Right renal pelvis (tissue), 4 donors: ENCODE measurements around the gene DHX38. TPM values are rescaled to one million over a fixed set of nuclear protein-coding genes. Genes with fewer than 3 reads are reported as not detected.

Experiments used
- DNase-seq, 4 donors: peaks; one replicate each; pipeline ENCODE4 v3.0.0-alpha.2; 2013; ENCODE audit warnings: low read depth in 4 of 4, low spot score in 3 of 4, missing footprints in 1 of 4
- polyA plus RNA-seq, 4 donors: library from polyadenylated mRNA; unstranded; fragments of 120-200 nt; gene quantifications; one replicate each; pipeline ENCODE4 v1.2.1, GENCODE V29; 2013; ENCODE audit not compliant: insufficient read length in 4 of 4

Gene DHX38
- polyA plus RNA-seq, 4 donors: 61.3 to 70.3 (median 63.3) TPM

- no peak for DNase-seq
Measured at GRCh38 chr16:72112906-72113615, 19.4 kb downstream of the DHX38 start.

GRCh38 chr16:72113616-72113945 lies 19.9 kb downstream of the DHX38 start:
- no peak for DNase-seq

GRCh38 chr16:72120026-72120425 lies 26.4 kb downstream of the DHX38 start:
- no peak for DNase-seq

DNA sequence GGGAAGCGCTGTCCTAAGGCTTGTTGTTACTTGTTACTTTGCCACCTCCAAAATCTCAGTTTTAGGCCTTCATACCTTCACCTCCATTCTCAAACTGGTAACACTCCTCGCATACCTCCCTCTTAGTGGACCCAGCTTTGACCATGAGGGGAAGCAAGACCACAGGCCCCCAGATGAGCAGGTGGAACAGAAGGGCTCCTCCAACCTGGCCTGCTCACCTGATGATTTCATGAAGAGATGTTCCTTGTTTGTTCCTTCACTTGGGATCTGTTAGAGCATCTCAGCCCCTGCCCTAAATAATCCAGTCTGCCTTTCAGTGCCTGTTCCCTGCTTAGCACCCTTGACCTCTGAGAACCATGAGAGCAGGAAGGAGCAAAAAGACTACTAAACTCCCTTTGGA lies 28.7 kb downstream of the DHX38 start:
- no peak for DNase-seq

- no peak for DNase-seq
Measured at GRCh38 chr16:72122916-72123315, 29.3 kb downstream of the DHX38 start.

DNA sequence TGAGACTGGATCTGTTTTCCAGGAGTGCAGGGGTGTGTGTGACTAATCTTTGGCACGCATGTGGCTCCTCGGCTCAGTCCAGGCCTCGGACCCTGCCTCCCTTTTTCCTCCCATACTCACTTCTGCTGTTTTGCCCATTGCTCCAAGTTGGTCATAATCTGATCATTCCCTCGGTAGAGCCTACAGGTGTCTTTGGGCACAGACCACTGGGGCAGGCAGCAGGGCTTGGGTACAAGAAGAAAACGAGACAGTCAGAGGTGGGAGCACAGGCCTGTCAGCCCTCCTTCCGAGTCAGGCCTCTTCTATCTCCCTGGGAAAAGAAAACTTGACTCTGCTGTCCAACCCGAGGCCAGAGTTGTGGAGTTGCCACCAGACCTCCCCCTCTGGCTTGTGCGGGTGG lies 29.8 kb downstream of the DHX38 start:
- DNase-seq: no peak

DNA sequence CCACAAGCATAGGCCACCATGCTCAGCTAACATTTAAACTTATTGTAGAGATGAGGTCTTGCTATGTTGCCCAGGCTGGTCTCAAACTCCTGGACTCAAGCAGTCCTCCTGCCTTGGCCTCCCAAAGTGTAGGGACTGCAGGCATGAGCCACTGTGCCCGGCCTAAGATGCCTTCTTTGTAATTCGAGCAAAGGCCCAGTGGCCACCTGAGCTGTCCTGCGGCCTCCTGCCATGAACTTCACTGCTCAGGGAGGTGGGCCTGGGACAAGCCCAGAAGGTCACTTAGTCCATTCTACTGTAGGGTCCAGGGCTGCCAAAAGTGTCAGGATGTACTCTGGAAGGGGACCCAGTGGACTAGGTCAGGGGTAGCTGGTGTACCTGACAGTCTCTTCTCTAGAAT lies 30.5 kb downstream of the DHX38 start:
- DNase-seq: no peak

- peak; percentile 40 to 68 (median 44) for DNase-seq
Measured at GRCh38 chr16:72124761-72125634, 31.4 kb downstream of the DHX38 start.

- no peak for DNase-seq
Measured at GRCh38 chr16:72125635-72126428, 32.2 kb downstream of the DHX38 start.

DNA sequence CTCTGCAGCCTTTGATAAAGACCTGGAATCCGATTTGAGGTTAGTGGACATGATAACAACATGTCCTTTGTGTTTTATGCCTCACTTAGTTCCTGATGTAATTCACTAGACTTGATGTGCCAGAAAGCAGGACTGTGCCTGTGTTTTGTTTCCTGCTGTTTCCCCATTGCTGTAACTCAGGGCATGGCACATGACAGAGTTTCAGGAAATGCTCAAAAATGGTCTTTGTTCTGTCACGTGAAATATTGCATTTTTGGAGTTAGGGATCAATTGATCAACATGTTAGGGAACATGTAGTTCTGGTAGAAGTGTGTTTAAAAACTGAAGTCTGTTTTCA lies 32.8 kb downstream of the DHX38 start:
- DNase-seq: no peak

GRCh38 chr16:72128701-72129100 lies 35.1 kb downstream of the DHX38 start:
- DNase-seq: no peak

- no peak for DNase-seq
Measured at GRCh38 chr16:72129976-72130656, 36.5 kb downstream of the DHX38 start.

DNA sequence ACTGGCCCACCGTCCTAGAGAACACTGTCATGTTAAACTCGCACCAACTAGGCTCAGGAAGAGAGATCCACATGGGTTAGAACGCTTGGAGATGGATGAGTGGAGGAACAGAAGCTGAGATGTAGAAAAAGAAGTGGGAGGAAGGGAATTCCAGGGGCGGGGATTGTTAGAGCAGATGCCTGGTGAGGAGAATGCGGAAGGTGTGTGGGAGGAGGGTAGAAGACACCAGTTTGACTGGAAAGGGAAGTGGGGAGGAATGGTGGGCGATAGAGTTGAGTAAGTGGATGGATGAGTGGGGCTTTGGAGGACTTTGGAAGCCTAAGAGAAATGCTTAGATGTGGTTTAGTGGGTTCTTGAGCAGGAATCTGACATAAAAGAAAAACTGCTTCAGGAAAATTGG lies 37.4 kb downstream of the DHX38 start:
- DNase-seq: no peak

DNA sequence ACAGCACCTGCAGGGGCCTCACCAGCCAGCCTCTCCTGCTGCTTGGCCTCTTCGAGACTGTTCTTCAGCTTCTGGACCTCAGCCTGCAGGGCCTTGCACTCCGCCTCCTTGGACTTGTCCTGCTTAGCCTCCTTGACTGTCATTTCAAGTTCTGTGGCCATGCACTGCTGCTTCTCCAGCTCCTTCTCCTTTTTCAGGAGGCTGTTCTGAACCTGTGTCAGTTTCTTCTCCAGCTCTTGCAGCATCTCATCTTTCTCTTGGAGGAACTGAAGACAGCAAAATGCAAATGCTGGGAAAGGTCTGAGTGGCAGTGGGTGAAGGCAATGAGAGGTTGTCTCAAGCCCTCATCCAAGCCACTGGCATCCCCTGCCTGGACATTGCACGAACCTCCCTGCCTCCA lies 39.1 kb downstream of the DHX38 start:
- no peak for DNase-seq

DNA sequence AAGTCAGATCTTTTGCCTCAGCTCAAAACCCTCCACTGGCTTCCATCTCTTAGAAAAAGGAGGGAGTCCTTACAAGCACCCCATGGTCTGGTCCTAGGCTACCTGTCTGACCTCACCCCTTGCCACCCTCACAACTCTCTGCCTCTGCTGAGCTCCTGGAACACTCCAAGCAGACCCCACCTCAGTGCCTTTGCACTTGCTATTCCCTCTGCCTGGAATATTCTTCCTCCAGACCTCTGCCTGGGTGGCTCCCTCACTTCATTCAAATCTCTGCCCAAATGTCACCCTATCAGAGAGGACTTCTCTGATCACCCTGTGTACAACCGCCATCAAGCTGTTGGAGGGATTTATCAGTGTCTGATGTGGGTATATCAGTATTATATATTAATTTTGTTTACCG lies 40.9 kb downstream of the DHX38 start:
- no peak for DNase-seq

- no peak for DNase-seq
Measured at GRCh38 chr16:72137380-72138063, 43.9 kb downstream of the DHX38 start.

- DNase-seq: no peak
Measured at GRCh38 chr16:72138064-72138572, 44.5 kb downstream of the DHX38 start.

GRCh38 chr16:72139908-72140307 lies 46.3 kb downstream of the DHX38 start:
- no peak for DNase-seq

DNA sequence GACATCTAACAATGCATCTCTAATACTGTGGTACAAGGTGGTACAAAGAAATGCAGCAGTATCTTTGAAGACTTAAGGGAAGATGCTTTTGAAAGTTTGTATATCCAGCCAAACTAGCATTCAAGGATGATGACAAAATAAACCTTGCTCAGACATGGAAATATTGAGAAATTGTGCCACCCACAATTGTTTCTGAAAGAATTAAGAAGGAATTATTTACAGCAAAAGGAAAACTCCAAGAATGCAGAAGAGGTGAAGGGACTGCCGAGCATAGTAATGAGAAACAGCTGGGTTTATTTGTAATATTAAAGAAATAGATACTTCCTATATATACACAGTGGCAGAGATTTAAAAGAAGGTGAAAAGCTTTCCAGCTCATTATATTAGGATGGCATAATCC lies 48.8 kb downstream of the DHX38 start:
- DNase-seq: no peak
